GM23338 (cell line): Measurements from ENCODE around the gene FAXDC2. TPM values are rescaled to one million over a fixed set of nuclear protein-coding genes. Genes with fewer than 3 reads are reported as not detected.

Experiments
- ATAC-seq: fragments of 200-7000 bp; cut with Tn5 transposase; 3 replicates; pipeline ENCODE4 v1.9.1; 2020
- DNase-seq: peaks from one replicate; pipeline ENCODE4 v3.0.0-alpha.2; 2015; ENCODE audit warnings: low spot score
- H2AFZ ChIP-seq: fragments of 200-600 bp; sonication (generic); 2 replicates; pipeline ENCODE4 v1.8.0; 2016; ENCODE audit warnings: antibody characterized with exemption, mild to moderate bottlenecking, moderate library complexity
- H3F3A ChIP-seq: fragments of 200-600 bp; sonication (generic); replicated peaks from 2 replicates; pipeline ENCODE4 v1.8.0; 2017; ENCODE audit warnings: antibody characterized with exemption, mixed run types, low read depth
- H3K27ac ChIP-seq: fragments of 200-600 bp; sonication (generic); 2 replicates; pipeline ENCODE4 v1.6.1; 2016; ENCODE audit warnings: low read depth
- H3K27me3 ChIP-seq: fragments of 200-600 bp; sonication (generic); 2 replicates; pipeline ENCODE4 v1.8.0; 2016; ENCODE audit warnings: mild to moderate bottlenecking, mixed run types, moderate library complexity; ENCODE audit not compliant: insufficient read depth
- H3K36me3 ChIP-seq: fragments of 200-600 bp; sonication (generic); 2 replicates; pipeline ENCODE4 v1.8.0; 2016; ENCODE audit warnings: mild to moderate bottlenecking; ENCODE audit not compliant: insufficient read depth
- H3K4me1 ChIP-seq: fragments of 200-600 bp; sonication (generic); 2 replicates; pipeline ENCODE4 v1.8.0; 2016; ENCODE audit warnings: mild to moderate bottlenecking, moderate library complexity; ENCODE audit not compliant: insufficient read depth
- H3K4me2 ChIP-seq: fragments of 200-600 bp; sonication (generic); 2 replicates; pipeline ENCODE4 v1.7.1; 2017; ENCODE audit warnings: mixed run types
- H3K4me3 ChIP-seq: fragments of 200-600 bp; sonication (generic); 2 replicates; pipeline ENCODE4 v1.6.1; 2016; ENCODE audit warnings: mixed run types
- H3K79me2 ChIP-seq: fragments of 200-600 bp; sonication (generic); replicated peaks from 2 replicates; pipeline ENCODE4 v1.8.0; 2017; ENCODE audit warnings: mild to moderate bottlenecking; ENCODE audit not compliant: insufficient read depth
- H3K9me2 ChIP-seq: fragments of 200-600 bp; sonication (generic); 2 replicates; pipeline ENCODE4 v1.8.0; 2017; ENCODE audit not compliant: insufficient read depth
- H4K20me1 ChIP-seq: fragments of 200-600 bp; sonication (generic); replicated peaks from 2 replicates; pipeline ENCODE4 v1.8.0; 2017; ENCODE audit warnings: mild to moderate bottlenecking; ENCODE audit not compliant: insufficient read depth
- H3K27ac Mint-ChIP-seq: 2 replicates; pipeline ENCODE4 v1.8.0; 2020; ENCODE audit warnings: inconsistent platforms, mild to moderate bottlenecking, moderate library complexity, mixed read lengths
- H3K27me3 Mint-ChIP-seq: 3 replicates; pipeline ENCODE4 v1.8.0; 2022; ENCODE audit warnings: low read depth, mild to moderate bottlenecking, moderate library complexity, mixed read lengths, inconsistent platforms; ENCODE audit not compliant: insufficient read depth, poor library complexity
- H3K36me3 Mint-ChIP-seq: 3 replicates; pipeline ENCODE4 v1.8.0; 2021; ENCODE audit warnings: low read depth, mild to moderate bottlenecking, inconsistent platforms, moderate library complexity, mixed read lengths
- H3K4me1 Mint-ChIP-seq: 3 replicates; pipeline ENCODE4 v1.8.0; 2020; ENCODE audit warnings: mild to moderate bottlenecking, inconsistent platforms, mixed read lengths
- H3K4me3 Mint-ChIP-seq: 3 replicates; pipeline ENCODE4 v1.8.0; 2021; ENCODE audit warnings: moderate library complexity, mild to moderate bottlenecking, inconsistent platforms, mixed read lengths
- H3K9me3 Mint-ChIP-seq: 3 replicates; pipeline ENCODE4 v1.8.0; 2020; ENCODE audit warnings: moderate library complexity, mild to moderate bottlenecking, inconsistent platforms, mixed read lengths
- CREB1 ChIP-seq: fragments of 250-450 bp; sonication (Bioruptor Pico); IDR thresholded peaks from 2 replicates; pipeline ENCODE4 v1.5.0; 2020; ENCODE audit warnings: low read depth, mild to moderate bottlenecking, moderate library complexity
- CTCF ChIP-seq, 2 experiments: fragments of 200-600 bp in 1 of 2; sonication (generic) in 1 of 2; conservative IDR thresholded peaks; 2 replicates each; pipeline versions ENCODE4 v1.5.1 to v1.6.1; 2016 to 2017; ENCODE audit warnings: antibody characterized with exemption in 2 of 2, low read depth in 2 of 2, mild to moderate bottlenecking in 2 of 2, moderate library complexity in 1 of 2
- ETS1 ChIP-seq: IDR thresholded peaks from 2 replicates; pipeline ENCODE4 v1.6.1; 2016; ENCODE audit warnings: antibody characterized with exemption
- EZH2 ChIP-seq: fragments of 200-600 bp; sonication (generic); IDR thresholded peaks from one replicate; pipeline ENCODE4 v1.8.0; 2017; ENCODE audit warnings: antibody characterized with exemption, mild to moderate bottlenecking, low read depth; ENCODE audit not compliant: unreplicated experiment
- EZH2phosphoT487 ChIP-seq: fragments of 200-600 bp; sonication (generic); IDR thresholded peaks from one replicate; pipeline ENCODE4 v1.8.1; 2018; ENCODE audit warnings: antibody characterized with exemption; ENCODE audit not compliant: unreplicated experiment
- JUNB ChIP-seq: IDR thresholded peaks from one replicate; pipeline ENCODE4 v1.6.1; 2016; ENCODE audit warnings: antibody characterized with exemption; ENCODE audit not compliant: unreplicated experiment
- NANOG ChIP-seq: IDR thresholded peaks from 2 replicates; pipeline ENCODE4 v1.6.1; 2016; ENCODE audit warnings: antibody characterized with exemption, borderline replicate concordance
- POLR2AphosphoS5 ChIP-seq: IDR thresholded peaks from 2 replicates; pipeline ENCODE4 v1.6.1; 2016; ENCODE audit warnings: antibody characterized with exemption, low read depth
- REST ChIP-seq: IDR thresholded peaks from one replicate; pipeline ENCODE4 v1.6.1; 2018; ENCODE audit warnings: antibody characterized with exemption; ENCODE audit not compliant: unreplicated experiment
- STAT1 ChIP-seq: IDR thresholded peaks from one replicate; pipeline ENCODE4 v1.6.1; 2016; ENCODE audit warnings: antibody characterized with exemption; ENCODE audit not compliant: unreplicated experiment
- ZNF114 ChIP-seq: fragments of 250-450 bp; sonication (Bioruptor Pico); IDR thresholded peaks from 2 replicates; pipeline ENCODE4 v1.5.0; 2020; ENCODE audit warnings: mild to moderate bottlenecking, moderate library complexity
- ZNF331 ChIP-seq: fragments of 250-450 bp; sonication (Bioruptor Pico); IDR thresholded peaks from 2 replicates; pipeline ENCODE4 v1.5.0; 2020; ENCODE audit warnings: low read depth, mild to moderate bottlenecking, moderate library complexity
- ZNF462 ChIP-seq: fragments of 250-450 bp; sonication (Bioruptor Pico); IDR thresholded peaks from 2 replicates; pipeline ENCODE4 v1.5.0; 2020; ENCODE audit warnings: mild to moderate bottlenecking, moderate library complexity
- polyA plus RNA-seq: library from polyadenylated mRNA; unstranded; fragments of >200 nt; fragmentation: Nextera tagmentation; extraction: Ambion mirVana; gene quantifications from 2 replicates; pipeline ENCODE4 v1.2.1, GENCODE V29; 2016
- total RNA-seq: library from RNA; depleted of rRNA; stranded (reverse); fragments of >200 nt; shearing (Covaris generic); gene quantifications from 2 replicates; pipeline ENCODE4 v1.2.3, GENCODE V29; 2014

Gene FAXDC2
- total and polyA plus RNA-seq, 2 experiments from 2014 or later, result 4.0 to 4.6 TPM

- peaks cover 2% of the 10 kb centered on the region for H3K27me3 Mint-ChIP-seq
- no peaks in the 10 kb centered on the region for H3F3A ChIP-seq
- H3K4me3 ChIP-seq, result no peak overlapping the region
Measured at GRCh38 chr5:154844809-154845208, 5.6 kb downstream of the FAXDC2 start.

More at GRCh38 chr5:154844809-154845208, 5.6 kb downstream of the FAXDC2 start:
- Mint-ChIP-seq H3K27ac (no peak overlapping the region), H3K9me3 (no peaks in the 10 kb centered on the region), H3K4me3 (no peak overlapping the region), H3K4me1 (peaks cover 6% of the 10 kb centered on the region; the same call in 2 of the 3 replicates), H3K36me3 (no peaks in the 10 kb centered on the region)
- Histone ChIP-seq H3K27ac (no peak overlapping the region), H3K9me2 (no peaks in the 10 kb centered on the region), H4K20me1 (no peaks in the 10 kb centered on the region), H3K4me2 (no peak overlapping the region), H3K36me3 (no peaks in the 10 kb centered on the region), H3K4me1 (no peaks in the 10 kb centered on the region), H3K79me2 (no peaks in the 10 kb centered on the region), H2AFZ (no peak overlapping the region), H3K27me3 (no peaks in the 10 kb centered on the region)
- no peak for ATAC-seq
- no peak for DNase-seq
- TF ChIP-seq ETS1 (no peak), REST (no peak), ZNF462 (CRISPR knock-in tag) (no peak), EZH2phosphoT487 (no peak), STAT1 (no peak), ZNF331 (no peak), POLR2AphosphoS5 (no peak), CREB1 (CRISPR knock-in tag) (no peak), CTCF (conservative IDR thresholded peaks at IDR 0.05; ENCODE audit: low read depth in 2 of 2) (no peak), EZH2 (no peak), JUNB (no peak), ZNF114 (no peak), NANOG (no peak)
